Neutrophil (primary cell): ENCODE measurements around the gene LPCAT1.
A peak's percentile ranks its signal among the peaks of the same experiment; 100 is the strongest.

ENCODE experiments used
- H3K27ac ChIP-seq: fragments of 200-600 bp; sonication (generic); 2 replicates; pipeline ENCODE4 v1.5.1; 2016; ENCODE audit warnings: mild to moderate bottlenecking, moderate library complexity
- H3K27me3 ChIP-seq: fragments of 200-600 bp; sonication (generic); 2 replicates; pipeline ENCODE4 v1.6.0; 2016; ENCODE audit warnings: mild to moderate bottlenecking
- H3K36me3 ChIP-seq: fragments of 200-600 bp; sonication (generic); 2 replicates; pipeline ENCODE4 v1.5.1; 2017
- H3K4me1 ChIP-seq, 2 experiments: fragments of 200-600 bp in 1 of 2; sonication (generic) in 1 of 2; 1 replicate in 1 of 2; 2 replicates in 1 of 2; pipeline versions ENCODE4 v1.5.1 to v1.6.1; 2013 to 2016; ENCODE audit warnings: low read depth in 1 of 2, low read length in 1 of 2, mild to moderate bottlenecking in 1 of 2, moderate library complexity in 1 of 2; ENCODE audit not compliant: control insufficient read depth in 1 of 2, insufficient read depth in 1 of 2
- H3K4me3 ChIP-seq, 2 experiments: fragments of 200-600 bp in 1 of 2; sonication (generic) in 1 of 2; 1 replicate in 1 of 2; 2 replicates in 1 of 2; pipeline ENCODE4 v1.5.1; 2013 to 2016; ENCODE audit warnings: low read depth in 1 of 2, low read length in 1 of 2, mild to moderate bottlenecking in 1 of 2, moderate library complexity in 1 of 2
- H3K9me3 ChIP-seq: fragments of 200-600 bp; sonication (generic); 2 replicates; pipeline ENCODE4 v1.5.1; 2016
- TF ChIP-seq, protein P1 (sequence below): fragments of 200-600 bp; sonication (generic); IDR thresholded peaks from 2 replicates; pipeline ENCODE4 v1.5.1; 2016; ENCODE audit warnings: antibody characterized with exemption

The LPCAT1 gene

DNA sequence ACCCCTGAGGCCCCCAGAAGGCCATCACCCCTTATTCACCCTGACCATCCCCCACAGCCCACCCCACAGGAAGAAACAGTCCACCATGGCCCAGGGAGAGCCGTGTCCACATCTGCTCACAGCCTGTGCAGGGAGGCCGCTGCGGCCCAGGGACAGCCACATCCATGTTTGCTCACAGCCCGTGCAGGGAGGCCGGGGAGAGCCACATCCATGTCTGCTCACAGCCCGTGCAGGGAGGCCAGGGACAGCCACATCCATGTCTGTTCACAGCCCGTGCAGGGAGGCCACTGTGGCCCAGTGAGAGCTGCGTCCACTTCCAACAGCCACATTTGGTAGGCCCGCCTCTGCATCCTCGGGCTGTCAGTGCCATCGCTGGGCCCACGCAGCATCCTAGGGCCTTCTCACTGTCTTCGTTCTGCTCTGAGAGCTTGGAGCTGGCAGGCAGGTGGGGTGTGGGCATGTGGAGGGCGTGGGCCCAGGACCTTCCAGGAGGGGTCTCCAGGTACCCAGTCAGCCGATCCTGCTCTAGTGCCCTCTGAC, 38.1 kb downstream of the LPCAT1 start:
- Histone ChIP-seq H3K36me3 (peaks cover 72% of the 10 kb centered on the region), H3K27me3 (no peaks in the 10 kb centered on the region), H3K4me1 (peaks cover 32 to 38% of the 10 kb centered on the region in 2 experiments), H3K27ac (peak overlapping the region; percentile 6), H3K4me3 (no peak overlapping the region), H3K9me3 (no peaks in the 10 kb centered on the region)
- TF ChIP-seq, protein P1, sequence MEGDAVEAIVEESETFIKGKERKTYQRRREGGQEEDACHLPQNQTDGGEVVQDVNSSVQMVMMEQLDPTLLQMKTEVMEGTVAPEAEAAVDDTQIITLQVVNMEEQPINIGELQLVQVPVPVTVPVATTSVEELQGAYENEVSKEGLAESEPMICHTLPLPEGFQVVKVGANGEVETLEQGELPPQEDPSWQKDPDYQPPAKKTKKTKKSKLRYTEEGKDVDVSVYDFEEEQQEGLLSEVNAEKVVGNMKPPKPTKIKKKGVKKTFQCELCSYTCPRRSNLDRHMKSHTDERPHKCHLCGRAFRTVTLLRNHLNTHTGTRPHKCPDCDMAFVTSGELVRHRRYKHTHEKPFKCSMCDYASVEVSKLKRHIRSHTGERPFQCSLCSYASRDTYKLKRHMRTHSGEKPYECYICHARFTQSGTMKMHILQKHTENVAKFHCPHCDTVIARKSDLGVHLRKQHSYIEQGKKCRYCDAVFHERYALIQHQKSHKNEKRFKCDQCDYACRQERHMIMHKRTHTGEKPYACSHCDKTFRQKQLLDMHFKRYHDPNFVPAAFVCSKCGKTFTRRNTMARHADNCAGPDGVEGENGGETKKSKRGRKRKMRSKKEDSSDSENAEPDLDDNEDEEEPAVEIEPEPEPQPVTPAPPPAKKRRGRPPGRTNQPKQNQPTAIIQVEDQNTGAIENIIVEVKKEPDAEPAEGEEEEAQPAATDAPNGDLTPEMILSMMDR: no peak

- Histone ChIP-seq H3K36me3 (peaks cover 72% of the 10 kb centered on the region), H3K9me3 (no peaks in the 10 kb centered on the region), H3K4me3 (no peak overlapping the region), H3K27ac (peak overlapping the region; percentile 97), H3K27me3 (no peaks in the 10 kb centered on the region), H3K4me1 (peaks cover 32 to 38% of the 10 kb centered on the region in 2 experiments)
- TF ChIP-seq, protein P1: no peak
Measured at GRCh38 chr5:1484730-1485578, 38.8 kb downstream of the LPCAT1 start.

DNA sequence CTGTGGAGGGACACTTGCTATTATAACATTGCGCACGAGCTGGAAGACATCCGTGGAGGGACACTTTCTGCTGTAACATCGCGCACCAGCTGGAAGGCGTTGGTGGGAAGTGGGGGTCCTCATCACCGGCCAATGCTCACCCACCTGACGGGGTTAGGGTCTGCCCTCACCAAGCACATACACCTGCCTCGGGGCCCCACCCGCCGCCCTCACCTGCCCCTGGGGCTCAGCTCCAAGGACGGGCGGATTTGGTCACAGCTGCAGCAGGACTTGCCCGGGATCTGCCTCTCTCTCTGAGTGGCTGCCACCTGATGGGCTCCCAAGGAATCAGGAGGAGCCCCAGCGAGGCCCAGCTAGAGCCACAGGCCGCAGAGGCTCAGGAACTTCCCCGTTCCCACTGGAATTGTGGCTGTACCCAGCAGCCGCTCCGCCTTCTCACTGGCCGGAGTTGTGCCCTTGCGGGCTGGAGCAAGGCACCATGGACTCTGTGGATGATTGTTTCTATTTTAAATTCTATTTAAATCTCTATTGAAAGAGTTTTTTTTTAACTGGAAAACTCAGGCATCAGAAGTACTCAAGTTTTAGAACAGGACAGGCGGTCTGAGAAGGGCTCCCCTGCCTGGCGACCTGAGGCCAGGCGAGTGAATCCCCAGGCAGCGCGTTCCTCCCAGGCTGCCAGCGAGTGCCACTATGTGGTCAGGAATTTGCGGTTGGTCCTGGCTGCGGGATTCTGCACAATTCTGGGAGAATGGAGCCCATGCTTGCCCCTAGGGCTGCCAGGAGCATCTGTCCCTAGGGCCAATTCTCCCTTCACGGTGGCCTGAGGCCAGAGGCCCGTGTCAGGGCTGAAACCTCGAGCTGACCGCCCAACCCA, 39.7 kb downstream of the LPCAT1 start:
- H3K27me3 ChIP-seq: no peaks in the 10 kb centered on the region
- TF ChIP-seq, protein P1: no peak
- no peak overlapping the region for H3K4me3 ChIP-seq
- H3K36me3 ChIP-seq: peaks cover 64% of the 10 kb centered on the region
- peak overlapping the region; percentile 97 for H3K27ac ChIP-seq
- peaks cover 40 to 43% of the 10 kb centered on the region in 2 experiments for H3K4me1 ChIP-seq
- H3K9me3 ChIP-seq: no peaks in the 10 kb centered on the region

GRCh38 chr5:1483064-1483463, 40.7 kb downstream of the LPCAT1 start:
- TF ChIP-seq, protein P1: no peak
- no peaks in the 10 kb centered on the region for H3K27me3 ChIP-seq
- peak overlapping the region; percentile 97 for H3K27ac ChIP-seq
- peaks cover 50 to 53% of the 10 kb centered on the region in 2 experiments for H3K4me1 ChIP-seq
- H3K4me3 ChIP-seq: no peak overlapping the region
- no peaks in the 10 kb centered on the region for H3K9me3 ChIP-seq
- H3K36me3 ChIP-seq: peaks cover 56% of the 10 kb centered on the region

DNA sequence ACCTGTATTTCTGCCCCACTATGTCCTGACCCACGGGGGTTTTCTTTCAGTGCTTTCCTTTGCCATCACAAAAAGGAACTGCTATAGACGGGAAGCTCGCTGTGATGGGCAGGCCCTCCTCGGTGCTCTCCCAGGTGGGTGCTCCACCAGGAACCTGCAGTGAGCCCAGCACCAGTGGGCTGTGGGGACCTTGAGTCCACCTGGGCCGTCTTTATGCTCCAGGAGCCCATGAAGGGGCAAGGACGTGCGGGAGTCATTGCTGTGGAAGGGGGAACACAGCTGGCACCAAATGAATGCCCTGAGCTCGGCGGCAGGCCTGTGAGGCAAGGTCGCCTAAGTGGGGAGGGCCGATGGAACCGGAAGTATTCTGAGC, 41.8 kb downstream of the LPCAT1 start:
- no peaks in the 10 kb centered on the region for H3K27me3 ChIP-seq
- H3K36me3 ChIP-seq: peaks cover 48% of the 10 kb centered on the region
- H3K27ac ChIP-seq: peak overlapping the region; percentile 97
- peak overlapping the region in 1 of 2 experiments; percentile 54 for H3K4me3 ChIP-seq
- H3K9me3 ChIP-seq: no peaks in the 10 kb centered on the region
- peaks cover 61 to 64% of the 10 kb centered on the region in 2 experiments for H3K4me1 ChIP-seq
- TF ChIP-seq, protein P1: no peak
